GM11168 (cell line): ENCODE results near the gene TRIM14.
"Not testable (repeated sequence)": the region's sequence is repeated elsewhere in the genome, so short reads cannot be mapped to it uniquely, and the experiment has no call there.

Source experiments
- in situ Hi-C: fragments of 300-500 bp; cut with MboI; formaldehyde crosslinking; loops from one replicate; pipeline ENCODE4 v1.12.0; 2022; ENCODE audit warnings: low sequenced_read_pairs; ENCODE audit not compliant: unreplicated experiment

The TRIM14 gene

GRCh38 chr9:98142925-98143481, 24.0 kb upstream of the TRIM14 start:
- in situ Hi-C loops: no loop called here

GRCh38 chr9:98142182-98142907, 23.3 kb upstream of the TRIM14 start:
- in situ Hi-C loops: no loop called here

- in situ Hi-C loops: no loop called here
Observed at GRCh38 chr9:98140503-98140902, 21.5 kb upstream of the TRIM14 start.

- in situ Hi-C loops: no loop called here
Observed at GRCh38 chr9:98136489-98136888, 17.5 kb upstream of the TRIM14 start.

- in situ Hi-C loops: no loop called here
Observed at GRCh38 chr9:98135938-98136337, 16.9 kb upstream of the TRIM14 start.

GRCh38 chr9:98135558-98135934, 16.5 kb upstream of the TRIM14 start:
- in situ Hi-C loops: no loop called here

GRCh38 chr9:98134702-98135557, 15.9 kb upstream of the TRIM14 start:
- in situ Hi-C loops: no loop called here

GRCh38 chr9:98132806-98133631, 14.0 kb upstream of the TRIM14 start:
- in situ Hi-C loops: no loop called here

- in situ Hi-C loops: no loop called here
Observed at GRCh38 chr9:98132158-98132557, 13.1 kb upstream of the TRIM14 start.

- in situ Hi-C loops: no loop called here
Observed at GRCh38 chr9:98130576-98131228, 11.7 kb upstream of the TRIM14 start.

GRCh38 chr9:98130060-98130459, 11.0 kb upstream of the TRIM14 start:
- in situ Hi-C loops: not testable (repeated sequence)

- in situ Hi-C loops: no loop called here
Observed at GRCh38 chr9:98129451-98129881, 10.4 kb upstream of the TRIM14 start.

- in situ Hi-C loops: no loop called here
Observed at GRCh38 chr9:98128316-98128715, 9.3 kb upstream of the TRIM14 start.

- in situ Hi-C loops: no loop called here
Observed at GRCh38 chr9:98127226-98127625, 8.2 kb upstream of the TRIM14 start.

GRCh38 chr9:98124637-98125426, 5.8 kb upstream of the TRIM14 start:
- in situ Hi-C loops: no loop called here

- in situ Hi-C loops: not testable (repeated sequence)
Observed at GRCh38 chr9:98124091-98124490, 5.1 kb upstream of the TRIM14 start.

GRCh38 chr9:98121058-98121457, 2.0 kb upstream of the TRIM14 start:
- in situ Hi-C loops: no loop called here

GRCh38 chr9:98120476-98120875, 1.5 kb upstream of the TRIM14 start:
- in situ Hi-C loops: no loop called here

- in situ Hi-C loops: no loop called here
Observed at GRCh38 chr9:98117984-98118639, 910 bp downstream of the TRIM14 start.
